Astrocyte of the spinal cord (primary cell): Measurements from ENCODE around the gene SNAPC1.

Source experiments
- DNase-seq: peaks from one replicate; pipeline ENCODE4 v3.0.0; 2011; ENCODE audit warnings: low read depth, low spot score
- H3K4me3 ChIP-seq: 2 replicates; pipeline ENCODE4 v1.5.1; 2011; ENCODE audit warnings: low read depth, mild to moderate bottlenecking, low read length, moderate library complexity
- CTCF ChIP-seq: IDR thresholded peaks from 2 replicates; pipeline ENCODE4 v1.5.1; 2012; ENCODE audit warnings: low read depth, mild to moderate bottlenecking, low read length, inconsistent platforms
- in situ Hi-C: cut with HindIII; loops from 2 replicates; pipeline ENCODE4 v1.10.0; 2017; ENCODE audit warnings: low sequenced_read_pairs

Gene SNAPC1, protein sequence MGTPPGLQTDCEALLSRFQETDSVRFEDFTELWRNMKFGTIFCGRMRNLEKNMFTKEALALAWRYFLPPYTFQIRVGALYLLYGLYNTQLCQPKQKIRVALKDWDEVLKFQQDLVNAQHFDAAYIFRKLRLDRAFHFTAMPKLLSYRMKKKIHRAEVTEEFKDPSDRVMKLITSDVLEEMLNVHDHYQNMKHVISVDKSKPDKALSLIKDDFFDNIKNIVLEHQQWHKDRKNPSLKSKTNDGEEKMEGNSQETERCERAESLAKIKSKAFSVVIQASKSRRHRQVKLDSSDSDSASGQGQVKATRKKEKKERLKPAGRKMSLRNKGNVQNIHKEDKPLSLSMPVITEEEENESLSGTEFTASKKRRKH

GRCh38 chr14:61761959-61762786 is at the start of gene SNAPC1:
Gene SNAPC1 (plus strand): TSS chr14:61762420. CDS start chr14:61762461, 41 bp downstream.
- TF ChIP-seq CTCF, result no peak
- in situ Hi-C loops, result no loop called here

DNA sequence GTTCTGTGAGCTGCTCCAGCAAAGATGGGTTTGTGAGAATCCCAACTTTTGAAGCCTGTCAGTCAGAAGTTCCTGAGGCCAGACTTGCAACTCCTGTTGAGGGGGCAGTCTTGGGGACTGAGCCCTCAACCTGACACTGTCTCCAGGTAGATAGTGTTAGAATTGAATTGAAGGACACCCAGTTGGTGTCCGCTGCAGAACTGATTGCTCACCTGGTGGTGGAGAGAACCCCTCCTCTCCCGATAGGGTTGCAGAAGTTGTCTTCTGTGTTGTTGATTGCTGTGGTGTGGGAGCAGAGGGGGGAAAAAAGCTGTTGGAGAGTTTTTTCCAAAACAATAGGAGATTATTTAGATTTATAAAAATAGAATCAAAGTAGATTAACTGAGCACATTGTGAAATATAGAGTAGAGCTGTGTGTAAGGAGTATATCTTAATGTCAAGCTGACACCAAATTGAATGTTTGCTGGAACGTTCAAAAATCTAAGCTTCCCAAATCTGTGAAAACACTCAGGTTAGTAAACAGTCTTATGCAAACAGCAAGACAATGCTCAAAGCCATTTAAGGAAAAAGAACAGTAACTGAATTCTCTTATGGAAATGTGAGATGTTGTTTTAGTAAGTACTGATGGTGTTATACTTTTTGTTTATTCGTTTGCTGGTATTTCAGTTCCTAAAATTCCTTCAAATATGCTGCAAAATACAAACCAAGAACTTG is 48.3 kb upstream of the SNAPC1 start:
- TF ChIP-seq CTCF, result no peak
- in situ Hi-C loops, result no loop called here
- DNase-seq, result no peak
- no peak overlapping the region for H3K4me3 ChIP-seq

More at GRCh38 chr14:61761959-61762786, at the start of gene SNAPC1:
- peak; percentile 97 for DNase-seq
- H3K4me3 ChIP-seq, result peak within 1 kb of the TSS; percentile 97

- DNase-seq, result no peak
- in situ Hi-C loops, result no loop called here
- no peak for TF ChIP-seq CTCF
- no peak overlapping the region for H3K4me3 ChIP-seq
These were observed 45.3 kb upstream of the SNAPC1 start for GRCh38 chr14:61716956-61717355.

DNA sequence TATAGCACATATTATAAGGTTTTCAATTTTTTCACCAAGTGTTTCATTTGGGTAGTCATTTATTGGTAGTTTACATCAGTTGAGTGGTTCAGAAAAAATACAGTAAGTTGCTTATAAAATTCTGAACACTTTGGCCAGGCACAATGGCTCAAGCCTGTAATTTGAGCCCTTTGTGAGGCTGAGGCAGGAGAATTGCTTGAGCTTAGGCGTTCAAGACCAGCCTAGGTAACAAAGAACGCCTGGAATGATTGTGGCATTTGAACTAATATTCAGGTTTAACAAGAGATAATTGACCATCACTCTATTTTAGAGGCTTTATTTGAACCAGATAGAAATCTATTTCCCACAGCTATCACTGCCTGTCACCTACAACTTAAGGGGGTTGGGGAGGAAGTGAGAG is 44.2 kb upstream of the SNAPC1 start:
- in situ Hi-C loops, result no loop called here
- no peak for TF ChIP-seq CTCF
- no peak for DNase-seq
- no peak overlapping the region for H3K4me3 ChIP-seq

DNA sequence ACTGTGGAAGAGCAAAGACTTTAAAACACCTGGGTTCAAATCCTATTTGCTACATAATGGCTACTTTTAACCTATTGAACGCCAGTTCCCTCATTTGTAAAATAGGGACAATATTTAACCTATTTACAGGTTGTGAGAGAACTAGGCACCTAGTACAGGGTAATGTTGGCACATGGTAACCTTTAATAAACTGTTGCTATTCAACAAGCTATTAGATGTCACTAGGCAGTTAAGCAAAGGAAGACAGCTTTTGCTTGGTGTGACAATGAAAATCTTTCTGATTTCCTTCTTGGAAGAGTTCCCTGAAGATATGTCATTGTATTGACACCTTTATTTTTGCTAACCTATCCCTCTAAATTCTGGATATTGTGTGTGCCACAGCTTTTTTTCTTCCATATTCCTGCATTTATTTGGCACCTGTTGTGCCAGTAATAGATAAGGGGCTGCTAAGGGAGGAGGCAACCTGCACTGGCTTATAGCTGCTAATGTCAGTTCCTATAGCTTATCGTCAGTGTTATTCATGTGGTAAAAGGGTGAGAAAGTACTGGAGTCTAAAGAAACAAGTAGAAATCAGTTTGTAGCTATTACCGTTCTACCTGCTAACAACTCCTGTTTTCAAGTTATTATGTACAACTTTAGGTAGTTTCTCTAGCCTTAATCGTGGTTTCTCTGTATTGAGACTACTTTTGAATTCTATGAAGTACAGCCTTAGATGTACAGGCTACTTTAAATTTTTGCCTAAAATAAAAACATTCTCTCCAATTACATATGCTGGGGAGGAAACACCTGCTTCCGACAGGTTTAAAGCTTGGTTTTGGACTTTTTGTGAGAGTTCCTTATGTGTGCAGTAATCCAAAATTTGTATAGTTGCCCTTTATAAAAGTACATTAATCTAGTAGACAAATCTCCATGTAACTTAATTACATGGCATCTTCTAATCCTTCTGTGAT is 42.6 kb upstream of the SNAPC1 start:
- DNase-seq, result no peak
- no peak for TF ChIP-seq CTCF
- H3K4me3 ChIP-seq, result no peak overlapping the region
- in situ Hi-C loops, result no loop called here
